GM20431 (cell line): ENCODE measurements around the gene SYNGR1.

ENCODE experiments used
- in situ Hi-C: fragments of 300-500 bp; cut with MseI, MboI; formaldehyde crosslinking; loops from one replicate; pipeline ENCODE4 v1.15.0; 2020; ENCODE audit warnings: low sequenced_read_pairs; ENCODE audit not compliant: unreplicated experiment

SYNGR1 gene

GRCh38 chr22:39419911-39420310 is 70.1 kb downstream of the SYNGR1 start:
- in situ Hi-C loops, result no loop called here

DNA sequence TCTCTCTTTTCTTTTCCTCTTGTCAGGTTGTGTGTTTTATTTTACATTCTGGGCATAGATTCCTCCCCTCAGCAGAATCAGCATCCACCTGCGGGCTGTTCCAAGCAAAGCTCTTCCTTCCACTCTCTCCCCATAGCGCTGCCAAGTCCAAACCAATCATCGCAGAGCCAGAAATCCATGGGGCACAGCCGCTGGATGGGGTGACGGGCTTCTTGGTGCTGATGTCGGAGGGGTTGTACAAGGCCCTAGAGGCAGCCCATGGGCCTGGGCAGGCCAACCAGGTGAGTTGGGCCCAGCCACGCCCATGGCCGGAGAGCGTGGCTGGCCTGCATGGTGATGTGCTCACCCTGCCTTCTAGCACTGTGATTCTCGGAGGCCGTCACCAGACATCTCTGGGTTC is 71.9 kb downstream of the SYNGR1 start:
- in situ Hi-C loops, result no loop called here

DNA sequence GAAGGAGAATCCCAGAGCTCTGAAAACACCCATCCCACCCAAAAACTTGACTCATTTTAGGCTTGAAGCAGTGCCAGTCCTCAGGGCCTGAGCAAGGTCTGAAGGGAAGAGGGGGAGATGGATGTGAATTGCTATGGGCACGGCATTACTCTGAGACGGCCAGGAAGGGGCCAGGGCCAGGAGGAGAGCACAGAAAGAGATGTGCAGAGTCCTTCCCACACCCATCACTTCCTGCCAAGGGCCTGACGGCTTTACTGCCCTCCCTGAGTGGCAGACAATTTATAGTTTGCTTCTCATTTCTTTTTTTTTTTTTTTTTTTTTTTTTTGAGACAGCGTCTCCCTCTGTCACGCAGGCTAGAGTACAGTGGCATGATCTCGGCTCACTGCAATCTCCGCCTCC is 72.3 kb downstream of the SYNGR1 start:
- in situ Hi-C loops, result no loop called here

GRCh38 chr22:39422721-39423120 is 72.9 kb downstream of the SYNGR1 start:
- in situ Hi-C loops, result no loop called here

DNA sequence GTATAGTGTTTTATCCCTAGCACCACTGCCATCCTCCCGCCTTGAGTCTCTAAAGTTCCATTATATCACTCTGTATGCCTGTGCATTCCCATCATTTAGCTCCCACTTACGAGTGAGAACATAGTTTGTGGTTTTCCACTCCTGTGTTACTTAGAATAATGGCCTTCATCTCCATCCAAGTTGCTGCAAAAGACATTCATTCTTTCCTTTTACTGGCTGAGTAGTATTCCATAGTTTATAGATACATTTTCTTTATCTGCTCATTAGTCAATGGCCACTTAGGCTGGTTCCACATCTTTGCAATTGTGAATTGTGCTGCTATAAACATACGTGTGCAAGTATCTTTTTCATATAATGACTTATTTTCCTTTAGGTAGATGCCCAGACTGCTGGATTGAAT is 74.2 kb downstream of the SYNGR1 start:
- in situ Hi-C loops, result no loop called here

GRCh38 chr22:39426380-39427043 is 76.7 kb downstream of the SYNGR1 start:
- in situ Hi-C loops, result no loop called here

DNA sequence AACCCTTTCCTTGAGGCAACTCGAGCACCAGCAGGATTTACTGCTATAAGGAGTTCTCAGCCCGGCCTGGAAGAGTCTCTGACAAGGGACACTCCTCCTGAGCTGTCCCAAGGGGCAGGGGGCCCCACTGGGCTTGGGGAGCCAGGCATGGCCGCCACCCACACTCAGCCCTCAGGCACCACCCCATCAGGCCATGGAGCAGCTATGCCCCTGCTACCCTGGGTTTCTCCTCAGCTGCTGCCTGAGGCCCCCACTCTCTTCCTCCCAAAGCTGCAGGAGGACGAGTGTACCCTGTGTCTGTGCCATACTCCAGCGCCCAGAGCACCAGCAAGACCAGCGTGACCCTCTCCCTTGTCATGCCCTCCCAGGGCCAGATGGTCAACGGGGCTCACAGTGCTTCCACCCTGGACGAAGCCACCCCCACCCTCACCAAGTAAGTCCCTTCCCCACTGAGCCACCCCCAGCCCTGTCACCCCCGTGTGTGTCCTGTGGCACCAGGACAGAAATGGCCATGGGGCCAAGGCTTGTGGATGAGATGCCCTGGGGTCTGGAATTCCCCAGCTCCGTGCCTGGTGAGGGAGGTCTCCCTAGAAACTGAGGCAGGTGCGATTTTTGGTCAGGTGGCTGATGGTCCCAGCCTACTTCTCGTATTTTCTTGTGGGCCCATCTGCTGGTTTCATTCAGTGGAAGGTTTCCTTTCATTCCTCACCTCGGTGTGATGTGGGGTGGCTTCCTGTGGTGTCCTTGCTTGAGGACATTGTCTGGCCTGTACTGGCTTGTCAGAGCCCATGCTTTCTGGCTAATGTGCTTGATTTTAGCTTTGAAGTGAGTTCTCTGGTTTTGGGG is 78.2 kb downstream of the SYNGR1 start:
- in situ Hi-C loops, result no loop called here

GRCh38 chr22:39428597-39429071 is 78.8 kb downstream of the SYNGR1 start:
- in situ Hi-C loops, result no loop called here

GRCh38 chr22:39429186-39429585 is 79.4 kb downstream of the SYNGR1 start:
- in situ Hi-C loops, result no loop called here

- in situ Hi-C loops, result no loop called here
Observed at GRCh38 chr22:39429916-39430575, 80.3 kb downstream of the SYNGR1 start.

DNA sequence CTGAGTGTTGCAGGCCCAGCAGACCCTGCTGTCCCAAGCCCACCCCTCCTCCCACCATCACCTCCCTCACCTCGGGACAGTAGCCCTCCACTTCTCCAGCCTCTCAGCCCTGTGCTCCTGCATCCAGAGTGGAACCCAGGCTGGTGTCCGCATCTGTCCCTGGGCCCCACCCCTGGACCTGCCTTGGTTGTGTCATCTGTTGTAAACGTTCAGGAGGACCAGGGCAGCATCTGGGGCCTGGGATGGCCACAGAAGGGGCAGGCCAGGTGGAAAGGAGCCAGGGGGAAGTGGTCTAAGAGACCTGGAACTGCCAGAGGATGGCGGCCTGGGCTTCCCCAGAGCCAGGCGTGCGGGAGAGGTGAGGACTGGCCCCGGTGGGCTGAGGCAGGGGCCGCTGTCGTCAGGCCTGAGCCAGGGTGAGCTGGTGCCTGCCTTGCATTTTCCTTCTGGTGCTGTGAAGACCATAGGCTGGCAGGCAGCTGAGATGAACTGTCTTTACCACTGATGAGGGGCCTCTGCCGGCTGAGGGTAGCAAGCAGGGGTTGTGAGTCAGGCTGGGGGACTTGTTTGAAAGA is 80.9 kb downstream of the SYNGR1 start:
- in situ Hi-C loops, result no loop called here

GRCh38 chr22:39431216-39431801 is 81.5 kb downstream of the SYNGR1 start:
- in situ Hi-C loops, result no loop called here

GRCh38 chr22:39431821-39432251 is 82.0 kb downstream of the SYNGR1 start:
- in situ Hi-C loops, result no loop called here

DNA sequence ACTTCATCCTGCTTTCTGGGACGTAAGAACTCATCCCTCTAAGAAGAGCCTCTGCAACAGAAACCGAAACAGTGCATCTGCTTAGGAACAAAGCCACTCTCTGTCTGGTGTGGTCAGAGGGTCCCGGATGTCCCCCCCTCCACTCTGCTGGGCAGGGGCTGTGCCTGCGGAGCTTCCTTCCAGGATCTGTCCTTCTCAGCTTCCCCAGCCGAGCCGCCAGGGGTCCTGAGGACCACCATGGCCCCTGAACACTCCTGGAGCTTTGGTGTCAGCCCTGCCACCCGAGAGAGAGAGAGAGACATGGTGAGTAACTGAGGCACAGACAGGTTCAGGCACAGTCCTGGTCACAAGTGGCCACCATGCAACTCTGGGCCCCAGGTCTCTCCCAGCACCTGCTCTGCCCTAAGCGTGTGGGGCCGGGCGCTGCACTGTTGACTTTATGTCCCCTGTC is 82.6 kb downstream of the SYNGR1 start:
- in situ Hi-C loops, result no loop called here

- in situ Hi-C loops, result no loop called here
Observed at GRCh38 chr22:39433476-39434242, 83.9 kb downstream of the SYNGR1 start.

DNA sequence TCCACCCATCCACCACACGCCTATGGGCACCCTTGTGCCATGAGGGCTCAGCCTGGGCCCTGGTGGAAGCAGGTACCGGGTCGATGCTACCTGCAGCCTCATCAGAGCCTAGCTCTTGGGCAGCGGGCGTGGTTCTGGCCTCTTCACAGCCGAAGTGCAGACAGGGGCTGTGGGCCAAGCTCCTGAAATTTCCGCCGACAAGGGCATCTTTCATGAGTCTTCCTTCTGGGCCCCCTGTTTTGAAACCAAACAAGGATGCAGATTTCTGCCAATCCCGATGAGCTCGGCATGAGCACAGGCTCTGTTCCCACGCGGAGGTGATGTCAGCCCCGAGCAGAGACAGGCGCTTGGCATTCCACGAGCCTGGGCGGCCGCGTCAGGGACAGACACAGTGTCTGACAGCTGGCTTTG is 84.5 kb downstream of the SYNGR1 start:
- in situ Hi-C loops, result no loop called here

GRCh38 chr22:39434721-39435120 is 84.9 kb downstream of the SYNGR1 start:
- in situ Hi-C loops, result no loop called here
